Body of pancreas (tissue), 4 donors: Measurements from ENCODE around the gene LDLRAD4.

Experiments
- POLR2A ChIP-seq, 3 donors: fragments of 450-650 bp; IDR thresholded peaks; one replicate each; pipeline ENCODE4 v1.6.1; 2016; ENCODE audit warnings: antibody characterized with exemption in 3 of 3, mild to moderate bottlenecking in 2 of 3
- TF ChIP-seq, protein P1 (sequence below), 7 experiments: fragments of 450-650 bp in 4 of 7; fragments of 200-600 bp in 3 of 7; sonication (generic) in 3 of 7; IDR thresholded peaks; one replicate each; pipeline ENCODE4 v1.5.1; 2016 to 2019; ENCODE audit warnings: antibody characterized with exemption in 7 of 7

DNA sequence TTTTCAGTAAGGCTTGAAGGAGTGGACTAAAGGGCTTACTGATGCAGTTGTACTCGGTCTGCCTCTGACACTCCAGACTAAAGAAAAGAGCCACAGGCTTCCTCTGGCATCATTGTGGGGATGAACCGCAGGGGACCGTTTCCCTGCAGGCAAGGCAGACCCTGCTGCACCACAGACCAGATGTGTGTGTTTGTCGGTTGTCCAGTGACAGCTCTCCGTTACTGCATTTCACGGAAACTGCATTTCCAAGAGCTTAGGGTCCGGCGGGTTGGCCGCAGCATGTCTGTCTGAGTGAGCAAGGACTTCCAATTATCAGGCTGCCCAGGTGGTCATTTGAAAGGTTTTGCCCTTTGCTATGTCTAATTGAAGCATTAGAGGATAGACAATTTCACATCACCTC, 409.7 kb downstream of the LDLRAD4 start:
- TF ChIP-seq, protein P1, sequence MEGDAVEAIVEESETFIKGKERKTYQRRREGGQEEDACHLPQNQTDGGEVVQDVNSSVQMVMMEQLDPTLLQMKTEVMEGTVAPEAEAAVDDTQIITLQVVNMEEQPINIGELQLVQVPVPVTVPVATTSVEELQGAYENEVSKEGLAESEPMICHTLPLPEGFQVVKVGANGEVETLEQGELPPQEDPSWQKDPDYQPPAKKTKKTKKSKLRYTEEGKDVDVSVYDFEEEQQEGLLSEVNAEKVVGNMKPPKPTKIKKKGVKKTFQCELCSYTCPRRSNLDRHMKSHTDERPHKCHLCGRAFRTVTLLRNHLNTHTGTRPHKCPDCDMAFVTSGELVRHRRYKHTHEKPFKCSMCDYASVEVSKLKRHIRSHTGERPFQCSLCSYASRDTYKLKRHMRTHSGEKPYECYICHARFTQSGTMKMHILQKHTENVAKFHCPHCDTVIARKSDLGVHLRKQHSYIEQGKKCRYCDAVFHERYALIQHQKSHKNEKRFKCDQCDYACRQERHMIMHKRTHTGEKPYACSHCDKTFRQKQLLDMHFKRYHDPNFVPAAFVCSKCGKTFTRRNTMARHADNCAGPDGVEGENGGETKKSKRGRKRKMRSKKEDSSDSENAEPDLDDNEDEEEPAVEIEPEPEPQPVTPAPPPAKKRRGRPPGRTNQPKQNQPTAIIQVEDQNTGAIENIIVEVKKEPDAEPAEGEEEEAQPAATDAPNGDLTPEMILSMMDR (IDR thresholded peaks at IDR 0.05), result no peak
- TF ChIP-seq POLR2A (IDR thresholded peaks at IDR 0.05), result no peak
